Measurements from ENCODE around the gene CCDC160. TPM values are rescaled to one million over a fixed set of nuclear protein-coding genes. Genes with fewer than 3 reads are reported as not detected.
A peak's percentile ranks its signal among the peaks of the same experiment; 100 is the strongest.
"Not testable (repeated sequence)": the region's sequence is repeated elsewhere in the genome, so short reads cannot be mapped to it uniquely, and the experiment has no call there.

The CCDC160 gene
- not detected for total RNA-seq

DNA sequence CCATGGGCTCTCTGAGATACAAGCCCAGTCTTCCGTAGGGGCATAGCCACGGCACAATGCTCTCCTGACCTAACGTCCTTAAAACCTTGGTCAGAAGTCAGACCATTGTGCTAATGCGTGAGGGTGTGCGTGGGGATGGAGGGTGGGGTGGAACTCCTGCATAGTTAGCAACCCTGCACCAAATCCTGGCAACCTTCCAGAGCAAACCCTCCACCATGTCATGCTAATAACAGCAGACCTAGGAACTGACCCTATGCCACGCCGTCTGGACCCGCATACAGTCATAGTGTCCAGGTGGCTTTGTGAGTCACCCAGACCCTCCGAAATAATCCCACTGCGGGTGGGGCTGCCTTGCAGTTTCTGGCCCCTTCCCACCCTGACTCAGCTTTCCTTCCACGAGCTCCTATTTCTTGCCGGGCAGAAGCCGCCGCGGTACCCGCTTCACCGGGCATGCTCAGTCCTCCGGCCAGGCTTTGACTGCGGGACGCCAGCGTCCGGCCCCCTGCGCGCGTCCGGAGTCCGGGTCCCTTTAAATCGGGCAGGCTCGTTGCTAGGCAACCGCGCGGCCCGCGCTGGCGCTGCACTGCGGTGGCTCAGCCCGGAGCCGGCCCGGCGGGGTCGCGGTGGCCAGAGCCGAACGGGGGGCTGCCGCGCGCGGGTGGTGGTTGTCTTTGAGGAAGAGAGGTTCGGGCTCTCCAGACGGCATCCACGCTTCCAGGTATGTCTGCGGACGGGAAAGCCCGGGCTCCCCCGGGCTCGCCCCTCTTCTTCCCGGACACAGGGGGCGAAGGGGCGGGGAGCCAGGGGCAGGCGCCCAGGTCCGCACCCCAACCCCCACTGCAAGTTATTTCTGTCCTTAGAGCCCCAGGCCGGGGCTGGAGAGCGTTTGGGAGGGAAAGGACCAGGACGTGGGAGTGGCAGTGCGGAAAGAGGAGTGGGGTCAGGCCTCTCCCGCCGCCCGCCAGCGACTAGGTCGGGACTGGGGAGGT lies at the start of gene CCDC160:
CCDC160 (plus strand) TSS at position 557 of the 989 bp plus-strand sequence. CDS start 7,619 bp downstream, outside the sequence.
- Mint-ChIP-seq H3K27ac (no peak within 1 kb of the TSS), H3K9me3 (no peaks in the 10 kb centered on the region), H3K36me3 (ENCODE audit: low read depth) (no peaks in the 10 kb centered on the region), H3K4me1 (no peaks in the 10 kb centered on the region), H3K4me3 (no peak within 1 kb of the TSS), H3K27me3 (peaks cover 9% of the 10 kb centered on the region)
- CTCF ChIA-PET, result no interaction called here
- DNase-seq, result peak; percentile 17
- POLR2A ChIA-PET, result no interaction called here

DNA sequence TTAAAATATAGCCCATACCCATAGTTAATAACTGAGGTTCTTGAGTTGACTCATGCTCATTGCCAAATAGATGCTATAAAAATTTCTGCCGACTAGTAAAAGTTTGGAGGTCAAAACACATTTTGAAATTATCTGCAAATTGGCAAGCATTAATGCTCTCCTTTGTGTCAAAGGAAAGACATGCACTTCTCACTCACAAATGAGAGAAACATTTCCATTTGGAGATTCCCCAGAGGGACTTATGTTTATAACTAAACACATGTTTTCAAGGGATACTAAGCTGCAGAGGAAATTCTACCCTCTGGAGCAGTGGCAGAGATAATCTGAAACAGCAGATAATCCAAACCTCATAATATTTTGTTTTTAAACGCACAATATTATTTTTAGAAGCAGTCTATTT lies 45.7 kb upstream of the CCDC160 start:
- H3K4me1 Mint-ChIP-seq, result peaks cover 23% of the 10 kb centered on the region
- H3K36me3 Mint-ChIP-seq (ENCODE audit: low read depth), result peaks cover 5% of the 10 kb centered on the region
- peaks cover 7% of the 10 kb centered on the region for H3K27me3 Mint-ChIP-seq
- H3K27ac Mint-ChIP-seq, result no peak overlapping the region
- DNase-seq, result no peak
- ChIA-PET CTCF (no interaction called here), POLR2A (no interaction called here)
- H3K4me3 Mint-ChIP-seq, result no peak overlapping the region
- no peaks in the 10 kb centered on the region for H3K9me3 Mint-ChIP-seq

DNA sequence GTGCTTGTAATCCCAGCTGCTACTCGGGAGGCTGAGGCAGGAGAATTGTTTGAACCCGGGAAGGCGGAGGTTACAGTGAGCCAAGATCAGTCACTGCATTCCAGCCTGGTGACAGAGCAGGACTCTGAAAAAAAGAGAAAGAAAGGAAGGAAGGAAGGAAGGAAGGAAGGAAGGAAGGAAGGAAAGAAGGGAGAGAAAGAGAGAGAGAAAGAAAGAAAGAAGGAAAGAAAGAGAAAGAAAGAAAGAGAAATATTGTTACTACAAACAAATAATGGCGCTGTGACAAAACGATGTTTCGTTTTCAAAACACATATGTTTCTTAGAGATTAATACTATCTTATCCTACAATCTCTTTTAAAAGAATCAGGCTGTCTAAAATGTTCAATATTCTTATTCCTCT lies 42.1 kb upstream of the CCDC160 start:
- no peak overlapping the region for H3K27ac Mint-ChIP-seq
- H3K9me3 Mint-ChIP-seq, result no peaks in the 10 kb centered on the region
- H3K27me3 Mint-ChIP-seq, result peaks cover 7% of the 10 kb centered on the region
- DNase-seq, result no peak
- CTCF ChIA-PET, result no interaction called here
- peaks cover 6% of the 10 kb centered on the region for H3K4me1 Mint-ChIP-seq
- POLR2A ChIA-PET, result no interaction called here
- no peaks in the 10 kb centered on the region for H3K36me3 Mint-ChIP-seq (ENCODE audit: low read depth)
- H3K4me3 Mint-ChIP-seq, result no peak overlapping the region

DNA sequence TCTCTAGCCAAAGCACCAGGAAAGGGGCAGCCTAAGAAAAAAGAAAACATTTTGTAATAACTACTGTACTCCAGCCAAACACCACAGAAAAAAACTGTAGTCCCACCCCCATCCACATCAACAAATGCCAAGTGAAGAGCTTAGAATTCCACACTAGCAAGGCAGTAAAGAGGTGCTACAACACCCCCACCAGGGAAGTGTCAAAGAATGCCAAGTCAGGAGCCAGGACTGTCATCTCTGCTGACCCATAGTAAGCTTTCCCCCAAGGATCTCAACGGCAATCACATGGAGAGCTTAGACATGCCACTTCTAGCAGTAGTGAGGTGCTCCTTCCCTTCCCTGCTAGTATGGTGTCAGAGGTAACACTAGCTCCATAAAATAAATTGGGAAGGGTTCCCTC lies 34.4 kb upstream of the CCDC160 start:
- ChIA-PET CTCF (no interaction called here), POLR2A (no interaction called here)
- no peak overlapping the region for H3K4me3 Mint-ChIP-seq
- H3K36me3 Mint-ChIP-seq (ENCODE audit: low read depth), result no peaks in the 10 kb centered on the region
- no peaks in the 10 kb centered on the region for H3K27me3 Mint-ChIP-seq
- no peak for DNase-seq
- no peaks in the 10 kb centered on the region for H3K9me3 Mint-ChIP-seq
- H3K27ac Mint-ChIP-seq, result no peak overlapping the region
- H3K4me1 Mint-ChIP-seq, result no peaks in the 10 kb centered on the region

DNA sequence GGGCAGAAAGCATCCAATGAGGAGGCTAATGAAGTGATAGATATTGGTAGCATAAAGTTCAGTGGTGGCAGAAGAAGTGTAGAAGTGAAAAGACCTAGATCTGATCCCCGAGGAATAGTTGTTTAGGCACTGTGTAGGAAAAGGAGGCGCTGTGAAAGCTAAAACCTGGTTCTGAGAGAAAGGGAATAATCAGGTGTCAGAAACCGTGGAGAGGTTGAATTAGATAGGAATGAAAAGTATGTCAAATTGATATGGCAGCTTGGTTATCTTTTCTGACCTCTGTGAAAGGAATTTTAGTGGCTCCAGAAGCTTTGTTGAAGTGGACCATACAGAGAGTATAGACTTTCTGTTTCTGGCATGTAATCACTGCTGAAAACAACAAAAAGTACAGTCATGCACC lies 30.8 kb upstream of the CCDC160 start:
- no peaks in the 10 kb centered on the region for H3K36me3 Mint-ChIP-seq (ENCODE audit: low read depth)
- H3K4me3 Mint-ChIP-seq, result no peak overlapping the region
- no peak for DNase-seq
- ChIA-PET POLR2A (no interaction called here), CTCF (no interaction called here)
- H3K27me3 Mint-ChIP-seq, result no peaks in the 10 kb centered on the region
- no peaks in the 10 kb centered on the region for H3K4me1 Mint-ChIP-seq
- H3K27ac Mint-ChIP-seq, result no peak overlapping the region
- H3K9me3 Mint-ChIP-seq, result peaks cover 4% of the 10 kb centered on the region

DNA sequence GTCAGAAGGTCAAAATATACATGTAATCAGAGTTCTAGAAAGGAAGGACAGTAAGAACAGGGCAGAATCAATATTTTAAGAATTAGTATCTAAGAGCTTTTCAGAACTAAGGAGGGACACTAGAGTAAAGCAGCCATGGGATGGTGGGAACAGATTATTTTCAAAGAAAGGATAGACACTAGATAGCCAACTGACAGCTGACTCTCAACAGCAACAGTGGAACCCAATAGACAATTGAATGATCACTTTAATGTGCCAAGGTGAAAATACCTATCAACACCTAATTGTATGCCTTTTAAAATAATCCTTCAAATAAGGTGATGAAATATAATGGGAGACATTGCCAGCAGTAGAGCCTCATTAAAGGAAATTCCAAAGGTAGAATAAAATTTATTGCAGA lies 26.5 kb upstream of the CCDC160 start:
- ChIA-PET POLR2A (no interaction called here), CTCF (no interaction called here)
- no peaks in the 10 kb centered on the region for H3K36me3 Mint-ChIP-seq (ENCODE audit: low read depth)
- no peak for DNase-seq
- H3K27ac Mint-ChIP-seq, result no peak overlapping the region
- no peaks in the 10 kb centered on the region for H3K4me1 Mint-ChIP-seq
- no peaks in the 10 kb centered on the region for H3K27me3 Mint-ChIP-seq
- peaks cover 4% of the 10 kb centered on the region for H3K9me3 Mint-ChIP-seq
- no peak overlapping the region for H3K4me3 Mint-ChIP-seq

DNA sequence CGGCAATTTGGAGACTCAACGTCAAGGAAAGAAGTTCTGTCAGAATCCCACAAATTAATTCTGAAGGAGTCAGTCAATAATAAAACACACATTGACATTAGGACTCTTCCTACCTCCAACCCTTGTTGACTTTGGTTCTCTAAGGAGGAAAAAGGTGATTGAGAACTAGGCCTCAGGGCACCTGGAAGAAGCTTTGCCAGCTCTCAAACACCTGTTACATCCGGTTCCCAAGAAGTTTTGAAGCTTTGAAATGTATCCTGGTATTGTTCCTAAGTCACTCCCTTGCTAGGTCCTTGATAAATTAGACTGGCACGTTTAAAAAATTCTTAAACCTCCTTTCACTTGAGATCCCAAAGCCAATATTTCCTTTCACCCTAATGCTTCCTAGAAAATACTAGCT lies 1.7 kb upstream of the CCDC160 start:
- Mint-ChIP-seq H3K9me3 (no peaks in the 10 kb centered on the region), H3K4me3 (no peak overlapping the region), H3K27me3 (peaks cover 9% of the 10 kb centered on the region), H3K27ac (no peak overlapping the region), H3K4me1 (no peaks in the 10 kb centered on the region), H3K36me3 (ENCODE audit: low read depth) (no peaks in the 10 kb centered on the region)
- ChIA-PET CTCF (interaction anchor here (0.7 kb wide), 1 partner anchor 59 kb away, joined by 3 read pairs; no protein-coding TSS in a partner anchor), POLR2A (no interaction called here)
- DNase-seq, result no peak

DNA sequence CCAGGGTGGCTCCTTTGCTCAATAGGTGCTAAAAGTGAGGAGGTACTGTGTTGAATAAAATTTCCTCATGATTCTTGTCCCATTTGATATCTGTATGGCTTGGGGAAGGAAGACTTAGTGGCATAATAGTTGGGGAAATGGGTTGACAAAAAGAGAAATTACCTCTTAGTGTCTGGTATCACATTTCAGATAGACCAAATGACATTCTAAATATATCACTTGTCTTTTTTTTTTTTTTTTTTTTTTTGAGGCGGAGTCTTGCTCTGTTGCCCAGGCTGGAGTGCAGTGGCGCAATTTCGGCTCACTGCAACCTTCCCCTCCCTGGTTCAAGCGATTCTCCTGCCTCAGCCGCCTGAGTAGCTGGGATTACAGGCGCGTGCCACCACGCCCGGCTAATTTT lies 1.2 kb downstream of the CCDC160 start:
- H3K4me3 Mint-ChIP-seq; H3K9me3 Mint-ChIP-seq; DNase-seq; POLR2A ChIA-PET; H3K36me3 Mint-ChIP-seq (ENCODE audit: low read depth); H3K4me1 Mint-ChIP-seq; H3K27ac Mint-ChIP-seq: not testable (repeated sequence)
- H3K27me3 Mint-ChIP-seq, result peaks cover 11% of the 10 kb centered on the region
- CTCF ChIA-PET, result interaction anchor here (1.1 kb wide), 1 partner anchor 12 kb away, joined by 3 read pairs; no protein-coding TSS in a partner anchor

DNA sequence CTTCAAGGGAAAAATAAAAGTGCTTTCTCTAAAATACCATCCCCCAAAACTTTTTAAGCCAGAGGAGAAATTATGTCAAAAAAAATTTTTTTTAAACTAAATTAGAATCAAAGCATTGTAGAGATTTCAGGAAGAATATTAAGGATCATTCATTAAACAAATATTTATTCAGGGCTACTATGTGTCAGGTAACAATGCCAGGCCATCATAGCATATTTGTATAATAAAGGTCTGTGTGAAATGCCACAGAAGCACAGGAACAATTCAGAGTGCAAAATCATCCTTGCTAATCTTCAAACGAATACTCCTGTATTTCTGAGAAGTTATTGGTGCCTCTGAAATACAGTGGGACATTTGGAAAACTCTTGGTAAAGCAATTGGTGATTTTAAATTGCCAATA lies 2.0 kb downstream of the CCDC160 start:
- ChIA-PET POLR2A (no interaction called here), CTCF (interaction anchor here (1.1 kb wide), 1 partner anchor 13 kb away, joined by 3 read pairs; no protein-coding TSS in a partner anchor)
- Mint-ChIP-seq H3K4me1 (peaks cover 2% of the 10 kb centered on the region), H3K27ac (no peak overlapping the region), H3K4me3 (no peak overlapping the region), H3K9me3 (no peaks in the 10 kb centered on the region), H3K36me3 (ENCODE audit: low read depth) (no peaks in the 10 kb centered on the region), H3K27me3 (peaks cover 15% of the 10 kb centered on the region)
- DNase-seq, result no peak

DNA sequence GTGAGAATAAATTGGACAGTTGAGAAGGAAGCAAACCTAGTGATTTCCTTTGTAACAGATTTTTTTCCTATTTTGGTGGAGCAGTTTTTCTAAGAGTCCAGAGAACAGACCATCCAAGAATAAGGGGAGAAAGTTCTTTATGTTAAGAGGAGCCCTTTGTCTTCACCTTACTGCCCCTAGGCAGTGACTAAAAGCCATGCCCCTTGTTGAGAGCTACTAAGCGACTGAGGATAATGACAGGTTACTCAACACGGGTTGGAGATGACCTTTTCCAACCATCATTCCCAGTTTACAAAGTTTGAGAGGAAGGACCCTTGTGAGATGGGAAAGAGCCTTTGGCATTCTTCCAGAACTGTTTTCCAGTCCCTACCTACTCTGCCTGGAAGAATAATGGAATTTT lies 3.2 kb downstream of the CCDC160 start:
- no peak overlapping the region for H3K4me3 Mint-ChIP-seq
- DNase-seq, result no peak
- H3K27me3 Mint-ChIP-seq, result peaks cover 23% of the 10 kb centered on the region
- ChIA-PET CTCF (no interaction called here), POLR2A (no interaction called here)
- H3K36me3 Mint-ChIP-seq (ENCODE audit: low read depth), result no peaks in the 10 kb centered on the region
- H3K4me1 Mint-ChIP-seq, result peaks cover 2% of the 10 kb centered on the region
- H3K9me3 Mint-ChIP-seq, result no peaks in the 10 kb centered on the region
- H3K27ac Mint-ChIP-seq, result no peak overlapping the region

DNA sequence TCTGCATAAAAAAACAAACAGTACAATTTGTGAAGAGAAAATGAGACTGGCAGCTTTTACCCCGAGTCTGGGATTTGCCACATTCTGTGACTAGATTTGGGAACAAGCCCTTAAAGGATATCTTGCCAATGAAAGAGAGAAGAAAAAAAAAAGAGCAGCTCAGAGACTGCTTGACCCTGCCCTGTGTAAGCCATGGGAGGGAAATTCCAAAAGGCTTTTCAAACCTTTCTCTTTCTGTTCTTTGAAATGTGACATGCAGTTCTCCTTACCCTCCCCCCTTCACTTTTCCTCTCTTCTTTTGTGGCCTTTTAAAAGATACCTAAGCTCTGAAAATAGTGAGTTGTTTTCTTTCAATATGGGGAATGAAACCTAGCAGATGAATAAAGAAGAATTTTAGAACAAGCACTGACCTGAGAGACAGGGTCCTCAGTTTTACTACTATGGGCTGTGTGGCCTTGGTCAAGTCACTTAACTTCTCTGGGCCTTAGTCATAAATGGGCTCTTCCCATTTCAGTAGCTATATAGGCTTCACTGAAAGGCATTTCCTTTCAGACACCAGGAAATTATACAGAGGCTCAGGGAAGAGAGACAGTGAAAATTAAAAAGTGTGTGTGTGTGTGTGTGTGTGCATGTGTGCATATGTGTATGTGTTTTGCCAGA lies 5.1 kb downstream of the CCDC160 start:
- peaks cover 26% of the 10 kb centered on the region for H3K27me3 Mint-ChIP-seq
- ChIA-PET POLR2A (no interaction called here), CTCF (no interaction called here)
- H3K4me3 Mint-ChIP-seq, result no peak overlapping the region
- H3K36me3 Mint-ChIP-seq (ENCODE audit: low read depth), result no peaks in the 10 kb centered on the region
- no peaks in the 10 kb centered on the region for H3K9me3 Mint-ChIP-seq
- DNase-seq, result no peak
- peaks cover 2% of the 10 kb centered on the region for H3K4me1 Mint-ChIP-seq
- no peak overlapping the region for H3K27ac Mint-ChIP-seq

DNA sequence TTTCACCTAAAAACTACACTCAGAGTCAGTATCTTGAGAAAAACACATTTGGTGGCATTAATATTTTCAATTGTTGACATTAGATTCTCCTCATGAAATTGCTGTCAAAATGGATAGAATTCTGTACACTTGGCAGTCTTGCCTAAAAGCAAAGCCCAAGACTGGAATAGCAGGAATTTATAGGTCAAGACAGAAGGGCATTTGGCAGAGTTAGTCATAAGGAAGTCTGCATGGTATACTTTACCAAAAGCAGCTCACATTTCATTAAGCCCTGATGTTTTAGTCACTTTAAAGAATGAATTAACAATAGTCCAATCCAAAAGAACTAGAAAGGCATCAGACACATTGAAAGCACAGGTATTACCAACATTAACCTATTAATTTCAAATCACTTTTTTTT lies 7.1 kb downstream of the CCDC160 start:
- POLR2A ChIA-PET, result no interaction called here
- peaks cover 2% of the 10 kb centered on the region for H3K4me1 Mint-ChIP-seq
- no peak overlapping the region for H3K4me3 Mint-ChIP-seq
- peaks cover 17% of the 10 kb centered on the region for H3K27me3 Mint-ChIP-seq
- CTCF ChIA-PET, result no interaction called here
- no peak for DNase-seq
- no peak overlapping the region for H3K27ac Mint-ChIP-seq
- H3K36me3 Mint-ChIP-seq (ENCODE audit: low read depth), result no peaks in the 10 kb centered on the region
- no peaks in the 10 kb centered on the region for H3K9me3 Mint-ChIP-seq

DNA sequence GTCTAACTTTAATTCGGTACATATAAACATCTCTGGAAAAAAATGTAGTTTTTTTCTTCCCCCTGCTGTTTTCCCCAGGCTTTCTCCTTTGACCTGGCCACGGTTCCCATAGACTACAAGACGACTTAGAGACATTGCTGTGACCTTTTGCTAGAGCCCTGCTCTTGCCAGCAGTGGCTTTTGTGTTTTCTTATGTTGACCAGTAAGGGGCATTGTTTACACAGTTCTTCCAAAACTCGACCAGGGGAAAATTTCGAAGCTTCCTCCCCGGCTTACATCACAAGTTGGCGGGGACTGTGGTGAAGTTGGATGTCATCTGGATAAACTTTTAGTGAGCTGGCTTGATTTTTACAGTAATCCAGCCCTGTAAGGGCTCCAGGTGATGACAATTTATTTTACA lies 9.3 kb downstream of the CCDC160 start:
- POLR2A ChIA-PET, result no interaction called here
- no peak overlapping the region for H3K4me3 Mint-ChIP-seq
- H3K27me3 Mint-ChIP-seq, result peaks cover 17% of the 10 kb centered on the region
- no peaks in the 10 kb centered on the region for H3K36me3 Mint-ChIP-seq (ENCODE audit: low read depth)
- no peak overlapping the region for H3K27ac Mint-ChIP-seq
- CTCF ChIA-PET, result no interaction called here
- H3K9me3 Mint-ChIP-seq, result no peaks in the 10 kb centered on the region
- DNase-seq, result no peak
- peaks cover 2% of the 10 kb centered on the region for H3K4me1 Mint-ChIP-seq

DNA sequence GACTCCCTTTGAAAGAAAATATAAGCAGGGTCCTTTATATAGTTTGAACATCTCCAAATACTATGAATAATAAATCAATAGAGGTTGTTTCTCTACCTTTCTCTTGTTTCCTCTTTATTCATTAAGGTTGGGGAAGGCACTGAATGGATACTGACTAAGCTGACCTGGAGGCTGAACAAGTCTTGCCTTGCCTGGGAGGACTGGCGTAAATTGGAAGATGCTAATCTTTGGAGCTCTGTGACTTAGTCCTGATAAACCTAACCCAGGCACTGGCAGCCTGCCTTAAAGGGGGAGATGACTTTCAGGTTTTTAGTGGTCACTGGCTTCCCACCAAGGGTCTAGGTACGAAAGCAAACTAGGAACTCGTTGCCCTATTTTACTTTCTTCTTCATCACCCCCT lies 10.5 kb downstream of the CCDC160 start:
- CTCF ChIA-PET, result no interaction called here

More for the DNA sequence above, 10.5 kb downstream of the CCDC160 start:
- H3K9me3 Mint-ChIP-seq, result no peaks in the 10 kb centered on the region
- H3K36me3 Mint-ChIP-seq (ENCODE audit: low read depth), result no peaks in the 10 kb centered on the region
- no peaks in the 10 kb centered on the region for H3K4me1 Mint-ChIP-seq
- DNase-seq, result no peak
- no peak overlapping the region for H3K4me3 Mint-ChIP-seq
- POLR2A ChIA-PET, result no interaction called here
- H3K27me3 Mint-ChIP-seq, result peaks cover 16% of the 10 kb centered on the region
- H3K27ac Mint-ChIP-seq, result no peak overlapping the region

Measured in activated CD4-positive, alpha-beta memory T cell treated with anti-CD3 and anti-CD28 coated beads, Interleukin-2, amount 10 ng/mL, durations not matched to agents 7 days and 5 days (primary cell).